Ovary (tissue), 3 donors: Measurements from ENCODE around the gene MACROH2A1.

Experiments
- EP300 ChIP-seq: sonication (generic); formaldehyde crosslinking; IDR thresholded peaks from one replicate; pipeline ENCODE4 v1.6.1; 2017; ENCODE audit warnings: antibody characterized with exemption
- POLR2A ChIP-seq: fragments of 450-650 bp; IDR thresholded peaks from one replicate; pipeline ENCODE4 v1.6.1; 2017; ENCODE audit warnings: antibody characterized with exemption, mild to moderate bottlenecking, moderate library complexity
- TF ChIP-seq, protein P1 (sequence below), 3 donors: fragments of 450-650 bp in 2 of 3; fragments of 200-600 bp in 1 of 3; IDR thresholded peaks; one replicate each; pipeline versions ENCODE4 v1.5.1 to v1.8.0; 2016 to 2022; ENCODE audit warnings: antibody characterized with exemption in 3 of 3, mild to moderate bottlenecking in 1 of 3
- donor health status: DM: no; HTN: no; CAD: no.

DNA sequence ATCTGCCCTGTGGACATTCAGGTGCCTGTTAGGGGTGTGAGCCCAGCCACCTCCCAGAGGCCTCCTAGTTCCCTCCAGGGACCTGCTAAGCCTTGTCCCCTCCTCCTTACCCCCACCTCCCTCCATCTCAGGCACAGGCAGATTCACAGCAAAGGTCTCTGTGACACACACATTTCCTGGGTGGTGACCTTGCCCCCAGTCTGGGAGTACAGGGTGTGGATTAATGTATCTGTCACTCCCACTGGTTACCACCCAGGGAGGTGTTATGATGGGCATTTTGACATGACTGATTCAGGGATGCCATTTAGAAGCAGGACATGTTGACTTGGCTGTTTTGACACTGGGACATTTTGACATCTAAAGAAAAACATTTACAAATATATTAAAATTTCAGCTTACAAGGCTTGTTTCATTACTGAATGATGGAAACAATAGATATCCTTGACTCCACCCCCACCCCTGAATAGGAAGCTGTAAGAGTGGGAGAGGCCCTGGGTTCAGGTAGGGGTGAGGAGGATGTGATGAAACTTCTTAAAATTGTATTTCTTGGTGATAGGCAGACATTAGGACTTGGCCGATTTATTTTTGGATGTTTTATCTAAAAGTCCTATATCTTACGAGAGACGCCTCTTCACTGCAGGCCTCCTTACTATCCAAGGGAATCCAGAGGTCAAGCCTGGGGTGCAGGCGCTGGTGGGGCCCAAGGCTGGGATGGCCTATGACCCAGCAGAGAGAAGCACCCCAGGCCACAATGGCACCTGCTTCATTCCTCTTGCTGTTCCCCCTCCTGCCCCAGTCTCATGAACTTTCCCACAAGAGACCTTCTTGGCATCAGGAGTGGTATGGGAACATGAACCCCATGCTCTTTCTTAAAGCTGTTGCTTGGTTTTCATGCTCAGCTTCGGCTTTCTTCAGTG lies 101.9 kb downstream of the MACROH2A1 start:
- TF ChIP-seq, protein P1, sequence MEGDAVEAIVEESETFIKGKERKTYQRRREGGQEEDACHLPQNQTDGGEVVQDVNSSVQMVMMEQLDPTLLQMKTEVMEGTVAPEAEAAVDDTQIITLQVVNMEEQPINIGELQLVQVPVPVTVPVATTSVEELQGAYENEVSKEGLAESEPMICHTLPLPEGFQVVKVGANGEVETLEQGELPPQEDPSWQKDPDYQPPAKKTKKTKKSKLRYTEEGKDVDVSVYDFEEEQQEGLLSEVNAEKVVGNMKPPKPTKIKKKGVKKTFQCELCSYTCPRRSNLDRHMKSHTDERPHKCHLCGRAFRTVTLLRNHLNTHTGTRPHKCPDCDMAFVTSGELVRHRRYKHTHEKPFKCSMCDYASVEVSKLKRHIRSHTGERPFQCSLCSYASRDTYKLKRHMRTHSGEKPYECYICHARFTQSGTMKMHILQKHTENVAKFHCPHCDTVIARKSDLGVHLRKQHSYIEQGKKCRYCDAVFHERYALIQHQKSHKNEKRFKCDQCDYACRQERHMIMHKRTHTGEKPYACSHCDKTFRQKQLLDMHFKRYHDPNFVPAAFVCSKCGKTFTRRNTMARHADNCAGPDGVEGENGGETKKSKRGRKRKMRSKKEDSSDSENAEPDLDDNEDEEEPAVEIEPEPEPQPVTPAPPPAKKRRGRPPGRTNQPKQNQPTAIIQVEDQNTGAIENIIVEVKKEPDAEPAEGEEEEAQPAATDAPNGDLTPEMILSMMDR (IDR thresholded peaks at IDR 0.05), result no peak
- TF ChIP-seq POLR2A (no peak), EP300 (no peak)
